K562 (cell line): ENCODE data around the gene PSD4. TPM values are rescaled to one million over a fixed set of nuclear protein-coding genes. Genes with fewer than 3 reads are reported as not detected.
A peak's percentile ranks its signal among the peaks of the same experiment; 100 is the strongest.

ENCODE experiments used
- ATF4 ChIP-seq: fragments of 450-650 bp; formaldehyde crosslinking; IDR thresholded peaks from 2 replicates; pipeline ENCODE4 v1.4.0; 2022; ENCODE audit warnings: mild to moderate bottlenecking, moderate library complexity
- BMI1 ChIP-seq: fragments of 150-350 bp; IDR thresholded peaks from 2 replicates; pipeline ENCODE4 v1.6.1; 2014; ENCODE audit warnings: low read length
- FOSL1 ChIP-seq: fragments of 200-800 bp; sonication (Bioruptor generic); conservative IDR thresholded peaks from 2 replicates; pipeline ENCODE4 v1.6.1; 2016; ENCODE audit warnings: missing genetic modification characterization, missing compliant biosample characterization
- HMG20B ChIP-seq: fragments of 250-450 bp; sonication (Bioruptor Pico); IDR thresholded peaks from 2 replicates; pipeline ENCODE4 v1.5.0; 2021; ENCODE audit warnings: mild to moderate bottlenecking
- KAT2B ChIP-seq: IDR thresholded peaks from one replicate; pipeline ENCODE4 v1.6.1; 2012; ENCODE audit warnings: low read depth, mild to moderate bottlenecking, control low read depth, inconsistent platforms, low read length, moderate library complexity
- MECOM ChIP-seq: fragments of 250-450 bp; sonication (Bioruptor Pico); IDR thresholded peaks from 2 replicates; pipeline ENCODE4 v1.8.0; 2022; ENCODE audit warnings: inconsistent platforms
- MLLT1 ChIP-seq, 2 experiments: fragments of 450-650 bp; IDR thresholded peaks; 2 replicates each; pipeline ENCODE4 v1.6.1; 2016
- MYNN ChIP-seq, 2 experiments: sonication (generic); formaldehyde crosslinking in 1 of 2; IDR thresholded peaks; 2 replicates each; pipeline versions ENCODE4 v1.5.0 to v1.6.1; 2016 to 2020; ENCODE audit warnings: antibody characterized with exemption in 1 of 2, missing genetic modification reagents in 1 of 2
- NR2C1 ChIP-seq, 2 experiments: fragments of 450-650 bp; IDR thresholded peaks; 2 replicates each; pipeline ENCODE4 v1.6.1; 2017; ENCODE audit warnings: mild to moderate bottlenecking in 2 of 2, antibody characterized with exemption in 1 of 2, inconsistent platforms in 1 of 2, missing compliant biosample characterization in 1 of 2, missing genetic modification characterization in 1 of 2
- NRF1 ChIP-seq, 2 experiments: fragments of 450-650 bp; IDR thresholded peaks in 1 of 2; conservative IDR thresholded peaks in 1 of 2; 2 replicates each; pipeline ENCODE4 v1.6.1; 2014; ENCODE audit warnings: mild to moderate bottlenecking in 2 of 2
- RFX5 ChIP-seq: IDR thresholded peaks from 2 replicates; pipeline ENCODE4 v1.6.1; 2011; ENCODE audit warnings: low read depth, mild to moderate bottlenecking, improper control_type of control experiment, low read length
- TCF15 ChIP-seq: fragments of 250-450 bp; sonication (Bioruptor Pico); IDR thresholded peaks from 2 replicates; pipeline ENCODE4 v1.8.0; 2022; ENCODE audit warnings: moderate library complexity, mild to moderate bottlenecking, inconsistent platforms
- ZBTB17 ChIP-seq: fragments of 450-650 bp; formaldehyde crosslinking; IDR thresholded peaks from 2 replicates; pipeline ENCODE4 v1.4.0; 2020; ENCODE audit warnings: mild to moderate bottlenecking
- ZHX1 ChIP-seq: fragments of 150-350 bp; conservative IDR thresholded peaks from 2 replicates; pipeline ENCODE4 v1.6.1; 2014; ENCODE audit warnings: low read length
- ZNF449 ChIP-seq: fragments of 250-450 bp; sonication (Bioruptor Pico); IDR thresholded peaks from 2 replicates; pipeline ENCODE4 v1.8.0; 2022; ENCODE audit warnings: moderate library complexity, mild to moderate bottlenecking, inconsistent platforms
- ZNF561 ChIP-seq: fragments of 450-650 bp; formaldehyde crosslinking; conservative IDR thresholded peaks from 2 replicates; pipeline ENCODE4 v1.4.0; 2020; ENCODE audit warnings: mild to moderate bottlenecking, moderate library complexity
- polyA plus RNA-seq, 8 experiments: library from polyadenylated mRNA; depleted of rRNA in 4 of 8; stranded (reverse) in 5 of 8; unstranded in 3 of 8; fragments of >200 nt; fragmentation: Nextera tagmentation in 2 of 8; fragmentation: Illumina TruSeq in 1 of 8; extraction: Ambion mirVana in 2 of 8; extraction: Trizol in 1 of 8; gene quantifications; 2 replicates each; pipeline versions ENCODE4 v1.2.1 to v1.2.3, GENCODE V29; 2011 to 2014; ENCODE audit warnings: inconsistent platforms in 1 of 8, missing spikeins in 1 of 8
- total RNA-seq, 7 experiments: library from RNA; depleted of rRNA in 6 of 7; stranded (reverse); fragments of >200 nt in 6 of 7; fragmentation: Illumina TruSeq in 2 of 7; extraction: Trizol in 2 of 7; gene quantifications; 2 replicates each; pipeline versions ENCODE4 v1.2.1 to v1.2.3, GENCODE V29; 2011 to 2021; ENCODE audit warnings: low replicate concordance in 1 of 7
- TF ChIP-seq, protein P1 (sequence below): sonication (generic); formaldehyde crosslinking; IDR thresholded peaks from 2 replicates; pipeline ENCODE4 v1.8.0; 2022; ENCODE audit warnings: missing genetic modification reagents, mild to moderate bottlenecking, borderline replicate concordance

Gene PSD4
- total and polyA plus RNA-seq, 9 of the 15 experiments (the other 6 are each of a cell fraction or from before 2014, with no cell fraction given), result 0.46 to 54.0 (median 20.8) TPM

GRCh38 chr2:113233593-113234550 lies 60.1 kb downstream of the PSD4 start (continued):
- TF ChIP-seq, protein P1, sequence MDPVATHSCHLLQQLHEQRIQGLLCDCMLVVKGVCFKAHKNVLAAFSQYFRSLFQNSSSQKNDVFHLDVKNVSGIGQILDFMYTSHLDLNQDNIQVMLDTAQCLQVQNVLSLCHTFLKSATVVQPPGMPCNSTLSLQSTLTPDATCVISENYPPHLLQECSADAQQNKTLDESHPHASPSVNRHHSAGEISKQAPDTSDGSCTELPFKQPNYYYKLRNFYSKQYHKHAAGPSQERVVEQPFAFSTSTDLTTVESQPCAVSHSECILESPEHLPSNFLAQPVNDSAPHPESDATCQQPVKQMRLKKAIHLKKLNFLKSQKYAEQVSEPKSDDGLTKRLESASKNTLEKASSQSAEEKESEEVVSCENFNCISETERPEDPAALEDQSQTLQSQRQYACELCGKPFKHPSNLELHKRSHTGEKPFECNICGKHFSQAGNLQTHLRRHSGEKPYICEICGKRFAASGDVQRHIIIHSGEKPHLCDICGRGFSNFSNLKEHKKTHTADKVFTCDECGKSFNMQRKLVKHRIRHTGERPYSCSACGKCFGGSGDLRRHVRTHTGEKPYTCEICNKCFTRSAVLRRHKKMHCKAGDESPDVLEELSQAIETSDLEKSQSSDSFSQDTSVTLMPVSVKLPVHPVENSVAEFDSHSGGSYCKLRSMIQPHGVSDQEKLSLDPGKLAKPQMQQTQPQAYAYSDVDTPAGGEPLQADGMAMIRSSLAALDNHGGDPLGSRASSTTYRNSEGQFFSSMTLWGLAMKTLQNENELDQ (CRISPR knock-in tag), result no peak
- TF ChIP-seq ZBTB17 (CRISPR knock-in tag) (0 out of 2 replicates have a peak, but pooled peaks have one; percentile 13), NR2C1 (IDR thresholded peaks at IDR 0.05) (no peak), NR2C1 (tag; IDR thresholded peaks at IDR 0.05) (no peak), HMG20B (CRISPR knock-in tag) (no peak), NRF1 (conservative IDR thresholded peaks at IDR 0.05 in 1 of 2, IDR thresholded peaks at IDR 0.05 in 1 of 2) (no peak), ZHX1 (no peak), MLLT1 (IDR thresholded peaks at IDR 0.05) (no peak), ATF4 (CRISPR knock-in tag) (no peak), ZNF449 (CRISPR knock-in tag) (no peak), FOSL1 (0 out of 2 replicates have a peak, but pooled peaks have one; percentile 5), TCF15 (CRISPR knock-in tag) (no peak), ZNF561 (no peak), MYNN (IDR thresholded peaks at IDR 0.05) (no peak), MYNN (CRISPR knock-in tag; IDR thresholded peaks at IDR 0.05) (no peak), BMI1 (no peak), MECOM (CRISPR knock-in tag) (no peak), RFX5 (no peak), KAT2B (no peak)
